Measurements from ENCODE around the gene AGPAT4. TPM values are rescaled to one million over a fixed set of nuclear protein-coding genes. Genes with fewer than 3 reads are reported as not detected.
"Not testable (repeated sequence)": the region's sequence is repeated elsewhere in the genome, so short reads cannot be mapped to it uniquely, and the experiment has no call there.

The AGPAT4 gene
- total RNA-seq, 3 donors from 2014 or later = 4.6 to 10.5 (median 6.2) TPM

- Histone ChIP-seq H3K27me3 (no peaks in the 10 kb centered on the region), H3K4me3 (no peak overlapping the region), H3K9me3 (peaks cover 0 to 10% of the 10 kb centered on the region in 2 donors), H3K27ac (no peak overlapping the region), H3K4me1 (no peaks in the 10 kb centered on the region), H3K36me3 (no peaks in the 10 kb centered on the region)
- intact Hi-C loops (cut with DNase I; ENCODE audit: low total_unique reads) = no loop called here
- TF ChIP-seq POLR2AphosphoS5 (IDR thresholded peaks at IDR 0.05) (no peak), POLR2A (IDR thresholded peaks at IDR 0.05) (no peak), CTCF (IDR thresholded peaks at IDR 0.05) (no peak)
- DNase-seq (ENCODE audit: low spot score in 2 of 2) = no peak
These were observed 145.1 kb downstream of the AGPAT4 start for GRCh38 chr6:161128680-161129196.

GRCh38 chr6:161128230-161128629 is 145.6 kb downstream of the AGPAT4 start:
- intact Hi-C loops (cut with DNase I; ENCODE audit: low total_unique reads) = no loop called here
- H3K9me3 ChIP-seq = peaks cover 0 to 15% of the 10 kb centered on the region in 2 donors
- H3K27ac ChIP-seq = no peak overlapping the region
- no peak overlapping the region for H3K4me3 ChIP-seq
- no peak for TF ChIP-seq CTCF (IDR thresholded peaks at IDR 0.05)
- no peak for TF ChIP-seq POLR2A (IDR thresholded peaks at IDR 0.05)
- no peak for TF ChIP-seq POLR2AphosphoS5 (IDR thresholded peaks at IDR 0.05)
- H3K36me3 ChIP-seq = no peaks in the 10 kb centered on the region
- H3K4me1 ChIP-seq = no peaks in the 10 kb centered on the region
- H3K27me3 ChIP-seq = no peaks in the 10 kb centered on the region
- no peak for DNase-seq (ENCODE audit: low spot score in 2 of 2)

- Histone ChIP-seq H3K4me1 (no peaks in the 10 kb centered on the region), H3K4me3 (no peak overlapping the region), H3K27ac (no peak overlapping the region), H3K36me3 (no peaks in the 10 kb centered on the region), H3K9me3 (peaks cover 0 to 19% of the 10 kb centered on the region in 2 donors), H3K27me3 (no peaks in the 10 kb centered on the region)
- no peak for DNase-seq (ENCODE audit: low spot score in 2 of 2)
- intact Hi-C loops (cut with DNase I; ENCODE audit: low total_unique reads) = no loop called here
- TF ChIP-seq POLR2AphosphoS5 (IDR thresholded peaks at IDR 0.05) (no peak), CTCF (IDR thresholded peaks at IDR 0.05) (no peak), POLR2A (IDR thresholded peaks at IDR 0.05) (no peak)
These were observed 146.7 kb downstream of the AGPAT4 start for GRCh38 chr6:161127071-161127740.

- H3K9me3 ChIP-seq = peaks cover 0 to 28% of the 10 kb centered on the region in 2 donors
- DNase-seq (ENCODE audit: low spot score in 2 of 2) = no peak
- H3K27me3 ChIP-seq = no peaks in the 10 kb centered on the region
- TF ChIP-seq POLR2A (IDR thresholded peaks at IDR 0.05) (no peak), POLR2AphosphoS5 (IDR thresholded peaks at IDR 0.05) (no peak), CTCF (IDR thresholded peaks at IDR 0.05) (no peak)
- no peak overlapping the region for H3K27ac ChIP-seq
- no peaks in the 10 kb centered on the region for H3K4me1 ChIP-seq
- no peaks in the 10 kb centered on the region for H3K36me3 ChIP-seq
- intact Hi-C loops (cut with DNase I; ENCODE audit: low total_unique reads) = no loop called here
- no peak overlapping the region for H3K4me3 ChIP-seq
These were observed 148.3 kb downstream of the AGPAT4 start for GRCh38 chr6:161125591-161125990.

GRCh38 chr6:161123319-161123718 is 150.5 kb downstream of the AGPAT4 start:
- intact Hi-C loops (cut with DNase I; ENCODE audit: low total_unique reads) = not testable (repeated sequence)

More at GRCh38 chr6:161123319-161123718, 150.5 kb downstream of the AGPAT4 start:
- peaks cover 0 to 39% of the 10 kb centered on the region in 2 donors for H3K9me3 ChIP-seq
- not testable (repeated sequence) for H3K27me3 ChIP-seq; DNase-seq (ENCODE audit: low spot score in 2 of 2); H3K27ac ChIP-seq; H3K36me3 ChIP-seq; H3K4me1 ChIP-seq; H3K4me3 ChIP-seq

Data from breast epithelium (tissue), 4 donors.